Mesodermal cell (in vitro differentiated cells): Measurements from ENCODE around the gene GAPT.

Experiments
- H3K27ac ChIP-seq: 2 replicates; pipeline ENCODE4 v1.7.0; 2013; ENCODE audit warnings: mild to moderate bottlenecking, low read depth, low read length, moderate library complexity; ENCODE audit not compliant: severe bottlenecking
- H3K36me3 ChIP-seq: 2 replicates; pipeline ENCODE4 v1.7.1; 2013; ENCODE audit warnings: mild to moderate bottlenecking, low read length, moderate library complexity; ENCODE audit not compliant: control insufficient read depth, insufficient read depth
- H3K4me1 ChIP-seq: one replicate; pipeline ENCODE4 v1.7.1; 2013; ENCODE audit warnings: mild to moderate bottlenecking, low read length; ENCODE audit not compliant: insufficient read depth, control insufficient read depth, poor library complexity, severe bottlenecking
- H3K4me3 ChIP-seq: 2 replicates; pipeline ENCODE4 v1.7.0; 2013; ENCODE audit warnings: low read length, control low read depth, mild to moderate bottlenecking; ENCODE audit not compliant: insufficient read depth, poor library complexity, severe bottlenecking; ENCODE audit errors: extremely low read depth
- H3K9me3 ChIP-seq: 2 replicates; pipeline ENCODE4 v1.7.1; 2013; ENCODE audit warnings: mild to moderate bottlenecking, low read length, moderate library complexity; ENCODE audit not compliant: control insufficient read depth
- WGBS, 2 experiments: methylation state at CpG; one replicate each; pipeline ENCODE4 v1.1.5; 2013; ENCODE audit warnings: missing lambda C conversion rate in 2 of 2; ENCODE audit not compliant: insufficient coverage in 2 of 2; 5-methylcytosine and 5-hydroxymethylcytosine counted together

The GAPT gene

DNA sequence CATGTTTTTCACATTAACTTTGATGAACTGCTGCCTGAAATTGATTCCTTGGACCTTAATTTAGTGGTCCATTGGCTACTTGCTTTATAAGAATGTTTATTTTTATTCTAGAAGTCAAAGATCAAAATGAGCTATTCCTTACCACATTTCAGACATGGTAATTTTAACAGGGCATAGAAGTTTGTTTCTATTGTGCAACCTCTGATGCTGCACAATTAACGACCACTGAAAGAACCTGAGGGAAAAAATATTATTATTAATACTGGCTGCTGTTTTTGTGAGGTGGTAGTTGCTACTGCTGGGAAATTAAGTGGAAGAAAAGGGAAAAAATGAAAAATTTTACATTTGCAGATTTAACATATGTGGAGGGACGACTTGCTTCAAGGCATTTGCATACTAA, 53.7 kb downstream of the GAPT start:
- peaks cover 10% of the 10 kb centered on the region for H3K4me1 ChIP-seq
- WGBS, 2 experiments: 100% methylated on average over 1 of the region's 2 CpGs; no CpG with 5 or more reads in 1 of the 2 experiments
- H3K9me3 ChIP-seq: no peaks in the 10 kb centered on the region
- no peaks in the 10 kb centered on the region for H3K36me3 ChIP-seq
- no peak overlapping the region for H3K27ac ChIP-seq
- no peak overlapping the region for H3K4me3 ChIP-seq

DNA sequence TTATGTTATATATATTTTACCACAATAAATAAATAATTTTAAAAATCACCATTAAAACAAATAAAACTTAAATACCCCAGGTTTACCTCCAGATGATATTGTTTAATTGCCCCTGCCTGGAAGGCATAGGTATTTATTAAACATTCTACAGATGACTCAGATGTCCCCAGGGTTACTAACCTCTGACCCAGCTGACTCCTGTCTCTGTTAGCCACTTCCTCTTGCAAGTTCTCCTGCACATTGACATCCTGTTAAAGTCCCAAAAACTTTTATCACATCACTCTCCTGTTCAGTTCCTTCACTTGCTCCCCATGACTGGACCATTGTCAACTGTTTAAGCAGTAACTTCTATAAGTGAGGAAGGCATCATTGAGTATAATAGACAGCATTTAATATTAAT, 54.7 kb downstream of the GAPT start:
- Histone ChIP-seq H3K4me3 (no peak overlapping the region), H3K9me3 (no peaks in the 10 kb centered on the region), H3K36me3 (no peaks in the 10 kb centered on the region), H3K27ac (no peak overlapping the region), H3K4me1 (peaks cover 10% of the 10 kb centered on the region)
